Brain microvascular endothelial cell (primary cell): ENCODE results near the gene FTSJ3.
"Not testable (repeated sequence)": the region's sequence is repeated elsewhere in the genome, so short reads cannot be mapped to it uniquely, and the experiment has no call there.

ENCODE experiments used
- DNase-seq: peaks from one replicate; pipeline ENCODE4 v3.0.0-alpha.2; 2020
- H3K27ac ChIP-seq: fragments of 250-450 bp; sonication (Bioruptor Pico); 2 replicates; pipeline ENCODE4 v1.5.1; 2020; ENCODE audit warnings: mild to moderate bottlenecking, moderate library complexity
- H3K27me3 ChIP-seq: fragments of 250-450 bp; sonication (Bioruptor Pico); replicated peaks from 2 replicates; pipeline ENCODE4 v1.5.1; 2020; ENCODE audit warnings: mild to moderate bottlenecking
- H3K36me3 ChIP-seq: fragments of 250-450 bp; sonication (Bioruptor Pico); replicated peaks from 2 replicates; pipeline ENCODE4 v1.5.1; 2020; ENCODE audit warnings: mild to moderate bottlenecking
- H3K4me3 ChIP-seq: 2 replicates; pipeline ENCODE4 v1.5.1; 2011; ENCODE audit warnings: low read depth, mild to moderate bottlenecking, control low read depth, low read length, moderate library complexity
- in situ Hi-C: cut with HindIII; loops from 2 replicates; pipeline ENCODE4 v1.10.0; 2017; ENCODE audit warnings: low sequenced_read_pairs, low pct_ligation_motif_present
- TF ChIP-seq, protein P1 (sequence below): IDR thresholded peaks from 2 replicates; pipeline ENCODE4 v1.5.1; 2011; ENCODE audit warnings: low read depth, mild to moderate bottlenecking, moderate library complexity, low read length, control low read depth, inconsistent platforms; ENCODE audit errors: missing control alignments

Gene FTSJ3

GRCh38 chr17:63804328-63804727 is 23.1 kb downstream of the FTSJ3 start:
- Histone ChIP-seq H3K27me3 (no peaks in the 10 kb centered on the region), H3K27ac (no peak overlapping the region), H3K4me3 (no peak overlapping the region), H3K36me3 (peaks cover 82% of the 10 kb centered on the region)
- in situ Hi-C loops, result no loop called here
- DNase-seq, result no peak
- TF ChIP-seq, protein P1, sequence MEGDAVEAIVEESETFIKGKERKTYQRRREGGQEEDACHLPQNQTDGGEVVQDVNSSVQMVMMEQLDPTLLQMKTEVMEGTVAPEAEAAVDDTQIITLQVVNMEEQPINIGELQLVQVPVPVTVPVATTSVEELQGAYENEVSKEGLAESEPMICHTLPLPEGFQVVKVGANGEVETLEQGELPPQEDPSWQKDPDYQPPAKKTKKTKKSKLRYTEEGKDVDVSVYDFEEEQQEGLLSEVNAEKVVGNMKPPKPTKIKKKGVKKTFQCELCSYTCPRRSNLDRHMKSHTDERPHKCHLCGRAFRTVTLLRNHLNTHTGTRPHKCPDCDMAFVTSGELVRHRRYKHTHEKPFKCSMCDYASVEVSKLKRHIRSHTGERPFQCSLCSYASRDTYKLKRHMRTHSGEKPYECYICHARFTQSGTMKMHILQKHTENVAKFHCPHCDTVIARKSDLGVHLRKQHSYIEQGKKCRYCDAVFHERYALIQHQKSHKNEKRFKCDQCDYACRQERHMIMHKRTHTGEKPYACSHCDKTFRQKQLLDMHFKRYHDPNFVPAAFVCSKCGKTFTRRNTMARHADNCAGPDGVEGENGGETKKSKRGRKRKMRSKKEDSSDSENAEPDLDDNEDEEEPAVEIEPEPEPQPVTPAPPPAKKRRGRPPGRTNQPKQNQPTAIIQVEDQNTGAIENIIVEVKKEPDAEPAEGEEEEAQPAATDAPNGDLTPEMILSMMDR, result no peak

GRCh38 chr17:63800783-63801182 is 26.7 kb downstream of the FTSJ3 start:
- Histone ChIP-seq H3K27me3 (no peaks in the 10 kb centered on the region), H3K27ac (no peak overlapping the region), H3K36me3 (peaks cover 82% of the 10 kb centered on the region), H3K4me3 (no peak overlapping the region)
- no peak for DNase-seq
- in situ Hi-C loops, result no loop called here
- TF ChIP-seq, protein P1, result no peak

DNA sequence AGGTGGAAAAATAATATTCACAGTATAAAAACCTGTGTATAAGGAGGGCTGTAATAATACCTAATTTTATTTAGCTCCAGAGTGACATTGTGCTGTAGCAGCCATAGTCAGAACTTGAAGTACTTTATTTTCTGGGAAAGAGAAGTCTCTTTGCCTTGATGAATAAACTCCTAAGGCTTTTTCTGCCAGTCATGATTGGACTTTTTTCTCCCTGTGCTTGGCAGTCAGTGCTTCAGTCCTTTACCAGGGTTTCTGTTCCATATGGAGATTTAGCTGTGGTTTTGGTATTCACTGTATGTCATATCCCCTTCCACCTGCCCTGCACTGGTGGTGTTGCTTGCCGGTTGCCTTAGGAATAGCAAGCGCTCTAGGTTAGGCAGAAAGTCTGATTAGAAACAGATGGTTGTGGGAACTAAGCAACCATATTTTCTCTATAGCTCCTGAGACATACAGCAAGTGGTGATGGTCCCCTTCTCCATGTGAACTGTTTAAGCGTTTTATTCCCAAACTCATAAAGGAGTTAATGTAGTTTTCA is 28.8 kb downstream of the FTSJ3 start:
- in situ Hi-C loops, result no loop called here
- Histone ChIP-seq H3K27ac (no peak overlapping the region), H3K27me3 (no peaks in the 10 kb centered on the region), H3K36me3 (peaks cover 88% of the 10 kb centered on the region), H3K4me3 (no peak overlapping the region)
- no peak for DNase-seq
- TF ChIP-seq, protein P1, result no peak

DNA sequence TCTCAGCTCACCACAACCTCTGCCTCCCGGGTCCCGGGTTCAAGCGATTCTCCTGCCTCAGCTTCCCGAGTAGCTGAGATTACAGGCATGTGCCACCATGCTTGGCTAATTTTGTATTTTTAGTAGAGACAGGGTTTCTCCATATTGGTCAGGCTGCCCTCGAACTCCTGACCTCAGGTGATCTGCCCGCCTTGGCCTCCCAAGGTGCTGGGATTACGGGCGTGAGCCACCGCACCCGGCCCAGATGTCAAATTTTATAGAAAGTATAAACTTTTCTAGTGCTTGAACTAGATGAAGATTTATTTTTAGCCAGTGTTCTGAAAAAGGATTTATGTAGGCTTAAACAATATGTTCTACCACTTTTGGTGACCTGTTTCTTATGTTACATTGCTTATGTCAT is 31.1 kb downstream of the FTSJ3 start:
- in situ Hi-C loops, H3K4me3 ChIP-seq, H3K27me3 ChIP-seq, H3K27ac ChIP-seq, DNase-seq: not testable (repeated sequence)
- H3K36me3 ChIP-seq, result peaks cover 89% of the 10 kb centered on the region

- no peak overlapping the region for H3K4me3 ChIP-seq
- H3K27me3 ChIP-seq, result no peaks in the 10 kb centered on the region
- peaks cover 87% of the 10 kb centered on the region for H3K36me3 ChIP-seq
- in situ Hi-C loops, result no loop called here
- TF ChIP-seq, protein P1, result no peak
- H3K27ac ChIP-seq, result no peak overlapping the region
- DNase-seq, result no peak
These were observed 35.3 kb downstream of the FTSJ3 start for GRCh38 chr17:63792055-63792729.

DNA sequence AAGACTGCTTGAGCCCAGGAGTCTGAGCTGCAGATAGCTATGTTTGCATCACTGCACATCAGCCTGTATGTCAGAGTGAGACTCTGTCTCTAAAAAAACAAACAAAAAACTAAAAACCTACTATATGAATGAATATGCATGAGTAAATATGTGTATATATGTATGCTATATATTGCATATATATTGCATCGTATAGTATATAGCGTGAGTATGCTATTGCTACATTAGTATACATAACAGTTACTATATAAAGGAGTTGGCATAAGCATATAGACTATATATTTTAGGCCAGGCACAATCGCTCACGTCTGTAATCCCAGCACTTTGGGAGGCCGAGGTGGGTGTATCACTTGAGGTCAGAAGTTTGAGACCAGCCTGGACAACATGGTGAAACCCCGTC is 37.4 kb downstream of the FTSJ3 start:
- no peak for DNase-seq
- Histone ChIP-seq H3K4me3 (no peak overlapping the region), H3K27me3 (no peaks in the 10 kb centered on the region), H3K36me3 (peaks cover 75% of the 10 kb centered on the region), H3K27ac (no peak overlapping the region)
- in situ Hi-C loops, result no loop called here
- TF ChIP-seq, protein P1, result no peak
